Thyroid gland (tissue), 4 donors: ENCODE results near the gene FBXO30.

Experiments used
- CTCF ChIP-seq, 6 experiments: fragments of 200-600 bp in 3 of 6; fragments of 450-650 bp in 3 of 6; sonication (generic) in 3 of 6; IDR thresholded peaks; one replicate each; pipeline ENCODE4 v1.5.1; 2016 to 2019; ENCODE audit warnings: antibody characterized with exemption in 6 of 6, mild to moderate bottlenecking in 2 of 6, inconsistent platforms in 1 of 6, moderate library complexity in 1 of 6
- POLR2A ChIP-seq, 2 donors: fragments of 450-650 bp; IDR thresholded peaks; one replicate each; pipeline ENCODE4 v1.6.1; 2017; ENCODE audit warnings: antibody characterized with exemption in 2 of 2, mild to moderate bottlenecking in 2 of 2, moderate library complexity in 1 of 2

DNA sequence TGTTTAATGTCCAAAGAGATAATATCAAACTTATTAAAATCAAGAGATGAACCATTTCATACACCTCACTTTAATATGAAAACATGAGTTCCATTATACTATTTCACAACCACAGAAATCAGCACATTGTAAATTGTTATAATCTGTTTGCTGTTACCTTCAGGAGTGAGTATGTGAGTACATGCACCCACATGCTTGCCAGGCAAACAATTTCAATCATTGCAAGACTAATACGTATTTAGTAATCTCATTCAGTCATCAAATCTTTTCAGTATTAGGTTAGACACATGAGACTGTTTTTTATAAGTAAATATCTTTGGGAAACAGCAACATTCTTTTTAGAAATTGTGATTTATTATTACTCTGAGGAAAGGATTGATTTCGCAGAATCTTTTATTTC, 70.0 kb downstream of the FBXO30 start:
- TF ChIP-seq CTCF (IDR thresholded peaks at IDR 0.05), result no peak
- no peak for TF ChIP-seq POLR2A (IDR thresholded peaks at IDR 0.05)
